Measurements from ENCODE around the gene LRRC8D. TPM values are rescaled to one million over a fixed set of nuclear protein-coding genes. Genes with fewer than 3 reads are reported as not detected.

LRRC8D gene
- total RNA-seq, 1 donor from 2014 or later = 30.6 TPM

DNA sequence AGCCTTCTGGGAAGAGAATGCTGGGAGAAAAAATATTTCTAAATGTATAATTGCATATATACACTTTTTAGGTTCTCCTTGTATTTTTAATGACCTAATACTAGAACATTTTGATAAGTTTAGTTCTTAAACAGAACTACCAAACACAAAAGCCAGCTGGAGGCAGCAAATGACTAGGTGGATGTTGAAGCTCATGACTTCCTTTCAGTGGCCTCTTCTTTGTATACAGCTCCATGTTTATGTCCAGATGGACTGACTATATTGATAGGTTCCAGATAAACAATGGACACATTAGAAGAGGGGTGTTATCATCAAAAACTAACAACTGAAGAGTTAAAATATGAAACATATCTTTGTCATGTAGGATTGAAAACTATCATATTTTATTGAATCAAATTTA lies 52.5 kb downstream of the LRRC8D start:
- TF ChIP-seq CTCF (IDR thresholded peaks at IDR 0.05; ENCODE audit: insufficient read depth, low read length, poor library complexity, severe bottlenecking) = no peak
- DNase-seq (ENCODE audit: low read depth) = no peak
- no peaks in the 10 kb centered on the region for H3K27me3 ChIP-seq (ENCODE audit: control insufficient read depth, insufficient read depth, low read length)

DNA sequence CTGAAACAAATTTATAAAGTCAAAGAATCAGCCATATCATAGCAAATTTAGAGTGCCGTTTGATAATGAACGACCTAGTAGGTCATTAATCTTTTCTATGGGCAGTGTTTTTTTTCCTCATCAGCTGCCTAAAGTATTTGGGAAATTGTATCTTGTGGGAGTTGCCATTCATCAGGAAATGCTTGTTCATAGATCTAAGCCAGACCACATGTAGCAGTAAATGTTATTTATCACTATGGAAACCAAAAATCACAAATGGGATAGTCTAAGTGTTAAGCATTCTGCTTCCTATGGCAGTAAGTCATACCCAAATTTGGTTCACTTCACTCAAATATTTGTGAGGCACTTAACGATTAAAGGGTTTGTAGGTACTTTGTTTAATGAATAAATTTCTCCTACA lies 52.9 kb downstream of the LRRC8D start:
- no peak overlapping the region for H3K4me3 ChIP-seq (ENCODE audit: low read depth, low read length)
- no peaks in the 10 kb centered on the region for H3K36me3 ChIP-seq (ENCODE audit: control insufficient read depth, insufficient read depth, low read length)
- no peak for TF ChIP-seq CTCF (IDR thresholded peaks at IDR 0.05; ENCODE audit: insufficient read depth, low read length, poor library complexity, severe bottlenecking)
- no peaks in the 10 kb centered on the region for H3K27me3 ChIP-seq (ENCODE audit: control insufficient read depth, insufficient read depth, low read length)
- no peak for DNase-seq (ENCODE audit: low read depth)

More for the DNA sequence above, 52.5 kb downstream of the LRRC8D start:
- H3K36me3 ChIP-seq (ENCODE audit: control insufficient read depth, insufficient read depth, low read length) = no peaks in the 10 kb centered on the region
- no peak overlapping the region for H3K4me3 ChIP-seq (ENCODE audit: low read depth, low read length)

DNA sequence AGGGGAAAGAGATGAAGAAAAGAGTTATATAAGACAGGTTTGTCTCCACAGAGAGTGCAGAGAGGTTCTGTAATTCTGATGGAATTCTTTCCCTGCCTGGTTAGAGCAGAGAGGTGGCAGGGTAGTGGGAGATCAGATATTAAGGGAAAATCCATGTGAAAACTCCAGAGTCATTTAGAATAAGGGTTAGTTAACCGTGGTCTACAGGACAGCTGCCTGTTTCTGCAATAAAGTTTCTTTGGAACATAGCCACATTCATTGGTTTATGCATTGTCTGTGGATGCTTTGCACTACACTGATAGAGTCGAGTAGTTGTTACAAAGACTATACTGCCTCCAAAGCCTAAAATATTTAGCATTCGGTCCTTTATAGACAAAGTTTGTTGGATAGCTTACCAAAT lies 55.6 kb downstream of the LRRC8D start:
- TF ChIP-seq CTCF (IDR thresholded peaks at IDR 0.05; ENCODE audit: insufficient read depth, low read length, poor library complexity, severe bottlenecking) = no peak
- no peak for DNase-seq (ENCODE audit: low read depth)
- no peaks in the 10 kb centered on the region for H3K27me3 ChIP-seq (ENCODE audit: control insufficient read depth, insufficient read depth, low read length)

GRCh38 chr1:89877756-89878155 lies 56.9 kb downstream of the LRRC8D start:
- Histone ChIP-seq H3K36me3 (ENCODE audit: control insufficient read depth, insufficient read depth, low read length) (no peaks in the 10 kb centered on the region), H3K4me3 (ENCODE audit: low read depth, low read length) (no peak overlapping the region), H3K27me3 (ENCODE audit: control insufficient read depth, insufficient read depth, low read length) (no peaks in the 10 kb centered on the region)
- no peak for TF ChIP-seq CTCF (IDR thresholded peaks at IDR 0.05; ENCODE audit: insufficient read depth, low read length, poor library complexity, severe bottlenecking)
- DNase-seq (ENCODE audit: low read depth) = no peak

More for the DNA sequence above, 55.6 kb downstream of the LRRC8D start:
- H3K36me3 ChIP-seq (ENCODE audit: control insufficient read depth, insufficient read depth, low read length) = no peaks in the 10 kb centered on the region
- no peak overlapping the region for H3K4me3 ChIP-seq (ENCODE audit: low read depth, low read length)

- Histone ChIP-seq H3K4me3 (ENCODE audit: low read depth, low read length) (no peak overlapping the region), H3K27me3 (ENCODE audit: control insufficient read depth, insufficient read depth, low read length) (no peaks in the 10 kb centered on the region), H3K36me3 (ENCODE audit: control insufficient read depth, insufficient read depth, low read length) (no peaks in the 10 kb centered on the region)
- TF ChIP-seq CTCF (IDR thresholded peaks at IDR 0.05; ENCODE audit: insufficient read depth, low read length, poor library complexity, severe bottlenecking) = no peak
- no peak for DNase-seq (ENCODE audit: low read depth)
Measured at GRCh38 chr1:89878256-89878655, 57.4 kb downstream of the LRRC8D start.

- Histone ChIP-seq H3K4me3 (ENCODE audit: low read depth, low read length) (no peak overlapping the region), H3K36me3 (ENCODE audit: control insufficient read depth, insufficient read depth, low read length) (no peaks in the 10 kb centered on the region), H3K27me3 (ENCODE audit: control insufficient read depth, insufficient read depth, low read length) (no peaks in the 10 kb centered on the region)
- TF ChIP-seq CTCF (IDR thresholded peaks at IDR 0.05; ENCODE audit: insufficient read depth, low read length, poor library complexity, severe bottlenecking) = no peak
- DNase-seq (ENCODE audit: low read depth) = no peak
Measured at GRCh38 chr1:89880679-89881078, 59.8 kb downstream of the LRRC8D start.
